HG03442 (cell line): ENCODE measurements around the gene ZBTB7B.
"Not testable (repeated sequence)": the region's sequence is repeated elsewhere in the genome, so short reads cannot be mapped to it uniquely, and the experiment has no call there.

Experiments
- ATAC-seq: cut with Tn5 transposase; IDR thresholded peaks from one replicate; pipeline ENCODE4 v1.9.1; 2021; ENCODE audit warnings: mild to moderate bottlenecking, moderate library complexity; ENCODE audit not compliant: unreplicated experiment

Gene ZBTB7B

DNA sequence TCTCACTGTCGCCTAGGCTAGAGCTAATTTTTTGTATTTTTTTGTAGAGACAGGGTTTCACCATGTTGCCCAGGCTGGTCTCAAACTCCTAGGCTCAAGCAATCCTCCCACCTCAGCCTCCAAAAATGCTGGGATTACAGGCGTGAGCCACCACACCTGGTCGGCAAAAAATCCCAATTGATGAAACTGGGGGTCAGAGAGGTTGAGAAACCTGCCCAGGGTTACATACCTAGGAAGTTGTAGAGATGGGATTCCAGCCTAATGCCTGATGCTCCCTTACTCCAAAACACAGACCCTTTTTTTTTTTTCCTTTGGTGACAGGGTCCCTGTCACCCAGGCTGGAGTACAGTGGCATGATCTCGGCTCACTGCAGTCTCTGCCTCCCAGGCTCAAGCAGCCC, 15.9 kb upstream of the ZBTB7B start:
- not testable (repeated sequence) for ATAC-seq

DNA sequence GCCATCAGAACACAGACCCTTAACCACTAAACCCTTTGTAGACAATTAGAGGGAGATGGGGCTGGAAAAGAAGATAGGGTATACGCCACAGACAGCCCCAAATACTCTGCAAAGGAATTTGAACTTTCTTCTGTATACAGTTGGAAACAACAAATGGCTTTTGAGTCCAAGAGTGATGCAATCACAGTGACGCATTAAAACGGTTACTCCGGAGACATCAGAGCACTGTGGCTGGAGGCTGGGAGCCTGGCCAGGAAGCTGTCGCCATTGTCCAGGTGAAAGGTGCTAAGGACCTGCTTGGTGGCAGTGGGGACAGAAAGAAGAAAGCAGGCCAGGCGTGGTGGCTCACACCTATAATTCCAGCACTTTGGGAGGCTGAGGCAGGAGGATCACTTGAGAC, 15.3 kb upstream of the ZBTB7B start:
- ATAC-seq, result no peak

DNA sequence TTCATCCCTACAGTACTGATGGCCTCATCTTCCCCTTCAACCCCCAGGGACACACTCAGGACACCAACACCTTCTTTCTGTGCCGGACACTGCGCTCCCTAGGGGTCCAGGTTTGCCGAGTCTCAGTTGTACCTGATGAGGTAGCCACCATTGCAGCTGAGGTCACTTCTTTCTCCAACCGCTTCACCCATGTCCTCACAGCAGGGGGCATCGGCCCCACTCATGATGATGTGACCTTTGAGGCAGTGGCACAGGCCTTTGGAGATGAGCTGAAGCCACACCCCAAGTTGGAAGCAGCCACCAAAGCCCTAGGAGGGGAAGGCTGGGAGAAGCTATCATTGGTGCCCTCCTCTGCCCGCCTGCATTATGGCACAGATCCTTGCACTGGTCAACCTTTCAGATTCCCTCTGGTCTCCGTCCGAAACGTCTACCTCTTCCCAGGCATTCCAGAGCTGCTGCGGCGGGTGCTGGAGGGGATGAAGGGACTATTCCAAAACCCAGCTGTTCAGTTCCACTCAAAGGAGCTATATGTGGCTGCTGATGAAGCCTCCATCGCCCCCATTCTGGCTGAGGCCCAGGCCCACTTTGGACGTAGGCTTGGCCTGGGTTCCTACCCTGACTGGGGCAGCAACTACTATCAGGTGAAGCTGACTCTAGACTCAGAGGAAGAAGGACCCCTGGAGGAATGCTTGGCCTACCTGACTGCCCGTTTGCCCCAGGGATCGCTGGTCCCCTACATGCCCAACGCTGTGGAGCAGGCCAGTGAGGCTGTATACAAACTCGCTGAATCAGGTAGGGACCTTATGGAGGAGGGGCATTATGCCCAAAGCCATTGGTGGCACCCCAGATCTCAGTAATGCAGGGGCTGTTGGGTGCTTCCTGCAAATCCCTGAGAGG, 14.3 kb upstream of the ZBTB7B start:
- ATAC-seq, result no peak

DNA sequence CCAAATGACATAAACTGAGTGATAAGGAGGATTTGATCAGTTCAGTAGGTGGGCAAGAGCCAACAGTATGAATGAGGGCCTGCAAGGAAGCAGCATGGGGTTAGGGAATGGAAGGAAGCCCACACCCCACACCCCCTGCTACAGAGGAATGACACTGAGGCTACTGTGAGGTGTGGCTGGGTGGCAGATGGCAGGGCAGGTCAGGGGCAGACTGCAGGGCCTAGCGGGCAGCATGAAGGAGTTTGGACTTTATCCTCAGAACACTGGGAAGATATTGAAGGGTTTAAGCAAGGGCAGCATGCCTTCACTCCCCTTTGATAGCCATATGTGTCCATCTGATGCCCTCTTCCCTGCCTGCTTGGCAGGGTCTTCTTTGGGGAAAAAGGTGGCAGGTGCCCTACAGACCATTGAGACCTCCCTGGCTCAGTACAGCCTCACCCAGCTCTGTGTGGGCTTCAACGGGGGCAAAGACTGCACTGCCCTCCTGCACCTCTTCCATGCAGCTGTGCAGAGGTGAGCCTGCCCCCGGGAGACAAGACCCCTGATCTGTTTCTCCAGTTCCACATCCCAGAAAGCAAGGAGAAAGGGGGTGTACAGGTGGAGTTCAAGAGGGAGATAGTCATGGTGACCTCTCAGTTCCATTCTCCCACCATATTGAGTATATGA, 13.3 kb upstream of the ZBTB7B start:
- ATAC-seq, result no peak

DNA sequence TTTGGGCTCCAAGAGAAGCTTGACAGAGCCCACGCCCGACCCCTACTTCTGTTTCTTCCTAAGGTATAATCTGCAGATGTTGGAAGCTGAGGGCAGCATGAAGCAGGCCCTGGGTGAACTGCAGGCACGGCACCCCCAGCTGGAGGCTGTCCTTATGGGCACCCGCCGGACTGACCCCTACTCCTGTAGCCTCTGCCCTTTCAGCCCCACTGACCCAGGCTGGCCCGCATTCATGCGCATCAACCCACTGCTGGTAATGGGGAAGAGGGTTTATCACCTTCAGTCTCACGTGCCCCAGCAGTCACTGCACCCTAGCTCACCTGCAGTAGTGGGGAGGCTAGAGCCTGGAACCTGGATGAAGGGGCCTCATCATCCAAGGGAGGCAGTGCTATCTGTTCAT, 12.3 kb upstream of the ZBTB7B start:
- ATAC-seq, result no peak

DNA sequence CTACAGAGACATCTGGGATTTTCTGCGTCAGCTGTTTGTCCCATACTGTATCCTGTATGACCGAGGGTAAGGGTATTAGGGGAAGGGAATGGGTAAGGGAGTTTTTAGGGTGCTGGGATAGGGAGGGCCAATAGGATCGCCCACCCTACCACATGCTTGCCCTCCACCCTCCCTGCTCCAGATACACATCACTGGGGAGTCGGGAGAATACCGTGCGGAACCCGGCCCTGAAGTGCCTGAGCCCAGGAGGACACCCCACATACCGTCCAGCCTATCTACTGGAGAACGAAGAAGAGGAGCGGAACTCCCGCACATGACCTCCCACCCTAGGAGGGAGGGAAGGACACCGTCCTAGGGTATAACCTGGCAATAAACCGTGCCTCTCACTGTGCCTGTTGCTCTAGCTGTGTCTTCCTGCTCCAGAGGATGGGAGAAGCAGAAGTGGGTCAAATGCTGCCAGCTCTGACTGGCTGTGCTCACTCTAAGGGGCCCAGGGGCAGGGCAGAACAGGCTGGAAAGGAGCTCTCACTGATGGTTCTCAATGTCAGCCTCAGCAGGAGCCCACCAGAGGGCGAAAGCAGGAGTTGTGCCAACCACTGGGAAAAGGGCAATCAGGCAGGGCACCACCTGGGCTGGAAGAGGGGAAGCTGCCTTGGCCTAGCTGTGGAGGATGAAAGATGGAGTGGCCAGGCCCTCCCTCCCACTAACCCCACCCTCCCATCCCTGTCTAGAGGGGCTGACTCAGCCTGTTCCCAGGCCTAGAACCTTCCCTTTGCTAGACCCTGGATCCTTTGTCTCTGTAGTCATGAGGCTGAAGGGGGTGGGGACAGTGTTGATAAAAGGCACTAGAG, 9.7 kb upstream of the ZBTB7B start:
- ATAC-seq, result no peak

DNA sequence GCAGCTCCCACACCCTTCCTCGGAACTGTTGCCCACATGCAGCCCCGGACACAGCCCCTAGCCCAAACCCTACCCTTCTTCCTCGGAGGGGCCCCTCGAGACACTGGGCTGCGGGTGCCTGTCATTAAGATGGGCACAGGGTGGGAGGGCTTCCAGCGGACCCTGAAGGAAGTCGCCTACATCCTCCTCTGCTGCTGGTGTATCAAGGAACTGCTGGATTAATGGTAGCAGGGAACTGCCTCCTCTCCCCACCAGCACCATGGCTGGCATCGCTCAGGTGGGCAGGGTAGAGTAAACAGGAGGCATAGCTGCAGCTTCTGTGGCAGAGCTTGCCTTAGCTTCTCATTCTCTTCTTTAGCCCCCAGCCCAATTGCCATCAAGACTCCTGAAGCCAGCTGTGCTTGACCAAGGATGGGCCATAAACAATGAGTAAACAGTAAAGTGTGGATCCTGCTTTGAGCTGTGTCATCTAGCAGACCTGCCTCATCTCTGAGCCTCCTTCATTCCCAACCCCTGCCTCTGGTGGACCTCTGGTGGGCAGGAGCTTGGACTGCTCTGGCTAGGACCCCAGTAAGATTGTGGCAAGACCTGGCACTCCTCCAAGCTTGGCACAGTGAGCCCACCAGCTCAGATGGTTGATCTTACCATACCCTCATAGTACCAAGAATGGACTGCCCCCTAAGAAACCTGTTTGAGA, 8.9 kb upstream of the ZBTB7B start, which contains the start of gene LENEP:
LENEP (plus strand) TSS at position 15 of the 697 bp plus-strand sequence; CDS start at position 37, 22 bp downstream.
- ATAC-seq, result no peak

DNA sequence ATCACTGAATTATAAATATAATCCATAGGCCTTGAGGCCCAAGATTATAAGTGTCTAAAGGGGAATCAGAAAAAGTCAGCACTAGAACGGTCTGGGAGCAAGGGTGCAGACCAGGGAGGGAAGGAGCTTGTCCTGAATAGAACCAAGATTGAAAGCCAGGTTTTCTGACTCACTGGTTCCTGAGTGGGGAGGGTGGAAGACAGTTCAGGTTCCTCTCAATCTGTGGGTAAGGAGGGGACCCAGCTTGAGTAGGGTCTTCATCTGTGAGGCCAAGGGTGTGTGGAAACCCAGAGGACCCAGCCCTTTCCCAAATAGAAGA, 8.4 kb upstream of the ZBTB7B start:
- no peak for ATAC-seq

DNA sequence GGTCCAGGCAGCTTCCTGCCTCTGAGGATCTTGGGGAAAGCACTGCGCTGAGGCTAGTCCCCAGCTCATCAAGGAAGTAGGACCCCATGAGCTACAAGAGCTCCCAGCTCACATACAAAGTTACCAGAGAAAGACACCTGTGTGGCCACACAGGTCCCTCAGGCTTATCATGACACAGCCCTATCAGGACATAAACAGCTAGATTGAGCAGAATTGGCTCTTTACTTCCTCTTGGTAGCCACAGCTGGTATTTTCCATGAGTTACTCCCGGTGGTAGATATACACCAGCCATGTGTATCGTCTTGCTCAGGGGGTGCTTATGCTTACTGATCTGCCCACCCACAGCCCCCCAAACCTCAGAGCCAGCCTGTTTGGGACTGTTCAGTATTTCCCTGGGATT, 8.0 kb upstream of the ZBTB7B start:
- no peak for ATAC-seq

DNA sequence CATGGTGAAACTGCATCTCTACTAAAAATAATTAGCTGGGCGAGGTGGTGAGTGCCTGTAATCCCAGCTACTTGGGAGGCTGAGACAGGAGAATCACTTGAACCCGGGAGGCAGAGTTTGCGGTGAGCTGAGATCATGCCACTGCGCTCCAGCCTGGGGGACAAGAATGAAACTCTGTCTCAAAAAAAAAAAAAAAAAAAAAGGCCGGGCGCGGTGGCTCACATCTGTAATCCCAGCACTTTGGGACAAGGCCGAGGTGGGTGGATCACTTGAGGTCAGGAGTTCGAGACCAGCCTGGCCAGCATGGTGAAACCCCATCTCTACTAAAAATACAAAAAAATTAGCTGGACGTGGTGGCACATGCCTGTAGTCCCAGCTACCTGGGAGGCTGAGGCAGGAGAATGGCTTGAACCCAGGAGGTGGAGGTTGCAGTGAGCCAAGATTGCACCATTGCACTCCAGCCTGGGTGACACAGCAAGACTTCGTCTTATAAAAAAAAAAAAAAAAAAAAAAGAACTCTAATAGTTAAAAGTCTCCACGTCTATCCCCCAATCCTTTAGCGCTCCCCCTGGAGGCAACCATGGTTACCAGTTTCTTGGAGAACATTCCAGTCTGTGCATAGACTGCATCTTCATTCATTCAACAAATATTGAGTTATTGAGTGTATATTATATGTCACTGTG, 7.2 kb upstream of the ZBTB7B start:
- not testable (repeated sequence) for ATAC-seq

DNA sequence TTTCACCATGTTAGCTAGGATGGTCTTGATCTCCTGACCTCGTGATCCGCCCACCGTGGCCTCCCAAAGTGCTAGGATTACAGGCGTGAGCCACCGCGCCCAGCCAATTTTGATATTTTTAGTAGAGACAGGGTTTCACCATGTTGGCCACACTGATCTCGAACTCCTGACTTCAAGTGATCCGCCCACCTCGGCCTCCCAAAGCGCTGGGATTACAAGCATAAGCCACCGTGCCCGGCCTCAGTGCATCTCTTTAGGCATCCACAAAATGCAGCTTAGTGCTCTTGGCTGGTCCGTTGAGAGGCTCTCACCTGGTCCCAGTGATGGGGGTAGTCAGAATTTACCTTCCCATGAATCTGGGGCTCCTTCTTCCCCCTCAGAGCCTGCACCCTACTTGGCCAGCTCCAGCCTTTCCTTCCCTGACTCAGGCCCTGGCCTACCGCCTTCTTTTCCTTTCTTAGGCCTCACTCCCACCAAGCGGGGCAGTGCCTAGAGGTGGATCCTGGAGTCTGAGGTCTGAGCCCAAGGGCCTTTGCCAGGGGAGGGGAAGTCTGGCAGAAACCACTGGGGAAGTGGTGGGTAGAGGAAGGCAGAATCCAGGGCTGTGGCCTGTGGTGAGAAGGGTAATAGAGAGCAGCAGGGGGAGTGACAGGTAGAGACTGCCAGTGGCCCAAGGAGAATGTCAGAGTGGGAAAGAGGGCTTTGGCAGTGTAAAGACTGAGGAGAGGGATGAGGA, 5.5 kb upstream of the ZBTB7B start:
- ATAC-seq, result no peak

DNA sequence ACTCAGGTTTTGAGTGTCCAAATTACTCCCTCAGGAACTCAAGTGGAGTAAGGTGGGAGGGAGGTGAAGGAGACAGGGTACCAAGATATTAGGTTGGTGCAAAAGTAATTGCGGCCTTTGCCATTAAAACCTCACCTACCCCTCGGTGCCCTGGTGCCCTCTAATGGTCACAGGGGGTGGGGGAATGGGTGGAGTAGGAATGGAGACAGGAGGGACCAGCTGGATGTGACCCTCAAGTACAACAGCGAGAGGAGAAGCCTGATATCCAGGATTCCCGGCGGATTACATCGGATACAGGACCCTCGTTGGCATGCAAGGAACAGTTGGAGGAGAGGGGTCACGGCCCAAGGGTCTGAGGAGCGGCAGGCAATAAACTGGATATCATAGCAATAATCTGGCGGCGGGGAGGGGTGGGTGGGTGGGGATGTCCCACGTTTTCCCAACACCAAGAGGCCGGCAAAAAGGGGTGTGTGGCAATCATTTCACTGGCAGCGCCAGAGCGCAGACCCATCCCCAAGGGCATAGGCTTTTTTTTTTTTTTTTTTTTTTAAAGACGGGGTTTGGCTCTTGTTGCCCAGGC, 4.3 kb upstream of the ZBTB7B start:
- no peak for ATAC-seq

DNA sequence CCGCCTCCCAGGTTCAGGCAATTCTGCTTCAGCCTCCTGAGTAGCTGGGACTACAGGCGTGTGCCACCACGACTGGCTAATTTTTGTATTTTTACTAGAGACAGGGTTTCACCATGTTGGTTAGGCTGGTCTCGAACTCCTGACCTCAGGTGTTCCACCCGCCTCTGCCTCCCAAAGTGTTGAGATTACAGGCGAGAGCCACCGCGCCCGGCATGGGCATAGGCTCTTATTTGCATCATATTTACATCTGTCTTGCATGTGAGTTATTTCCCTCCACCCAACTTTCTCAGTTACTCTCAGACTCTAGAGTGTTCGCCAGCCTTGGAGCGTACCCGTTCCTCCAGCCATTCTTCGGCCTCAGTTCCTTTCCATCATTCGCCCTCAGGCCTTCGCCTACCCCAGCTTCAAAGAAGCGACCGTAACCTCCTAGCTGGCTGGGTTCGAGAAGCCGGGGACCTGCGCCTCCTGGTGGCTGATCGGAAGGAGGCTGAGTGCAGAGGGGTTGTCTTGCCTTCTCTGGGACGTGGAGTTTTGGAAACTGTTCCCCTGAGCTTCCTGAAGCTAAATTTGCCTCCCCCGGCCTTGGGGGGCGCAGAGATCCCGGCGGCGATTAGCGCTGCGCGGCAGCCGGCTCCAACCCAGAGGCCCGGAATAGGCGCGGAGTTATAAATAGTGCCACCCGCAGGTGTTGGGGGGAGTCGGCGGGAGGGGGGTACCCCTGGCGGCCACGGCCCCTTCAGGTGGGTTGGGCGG, 3.6 kb upstream of the ZBTB7B start:
- no peak for ATAC-seq

DNA sequence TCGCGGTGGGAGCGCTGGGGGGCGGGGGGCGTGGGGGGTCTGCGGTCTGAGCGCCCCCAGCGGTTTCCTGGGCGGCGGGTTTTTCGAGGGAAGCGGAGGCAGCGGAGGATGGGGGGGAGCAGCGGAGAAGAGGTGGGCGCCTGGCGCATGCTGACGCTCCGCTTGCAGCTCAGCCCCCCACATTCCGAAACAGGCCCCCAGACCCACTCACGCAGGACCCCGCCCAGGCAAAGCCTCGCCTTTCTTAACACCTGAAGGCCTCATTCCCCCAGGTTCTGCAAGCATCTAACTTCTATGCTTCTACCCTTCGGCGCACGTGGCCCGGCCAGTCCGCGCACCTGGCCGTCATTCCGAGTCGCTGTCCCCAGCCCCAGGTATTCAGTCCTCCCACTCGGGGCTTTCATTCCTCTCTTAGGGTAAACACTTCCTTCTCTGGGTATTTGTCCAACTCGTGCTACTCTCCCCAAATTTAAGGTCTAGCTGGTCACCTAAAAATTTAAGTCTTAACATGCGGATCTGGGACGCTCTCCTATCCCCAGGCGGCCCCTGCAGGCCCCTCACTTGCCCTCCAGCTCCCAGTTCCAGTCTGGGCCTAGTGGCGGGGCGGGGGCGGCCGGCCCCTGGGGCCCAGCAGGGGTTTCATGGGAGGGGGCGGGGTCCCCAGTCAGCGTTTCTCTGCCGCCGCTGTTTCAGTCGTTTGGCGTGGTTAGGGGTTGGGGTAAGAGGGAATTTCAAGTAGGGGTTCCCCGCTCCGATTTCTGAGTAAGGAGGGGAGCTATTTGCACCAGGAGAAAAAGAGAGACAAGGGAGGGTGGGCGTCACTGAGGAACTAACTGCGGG, 2.8 kb upstream of the ZBTB7B start:
- no peak for ATAC-seq

DNA sequence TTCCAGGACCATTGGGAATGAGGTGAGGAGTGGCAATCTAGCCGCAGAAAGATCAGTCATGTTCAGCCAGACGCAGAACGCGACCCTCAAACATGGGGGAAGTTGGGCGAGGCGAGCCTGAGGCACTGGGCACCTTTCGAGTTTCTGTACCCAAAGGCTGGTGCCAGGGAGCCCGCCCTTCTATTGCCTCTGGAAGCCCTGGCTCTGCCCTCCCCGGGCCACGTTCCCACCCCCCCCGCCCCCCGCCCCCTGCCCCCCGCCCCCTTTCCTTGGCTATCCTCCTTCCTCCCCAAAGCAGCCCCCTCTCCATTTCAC, 2.2 kb upstream of the ZBTB7B start:
- no peak for ATAC-seq

DNA sequence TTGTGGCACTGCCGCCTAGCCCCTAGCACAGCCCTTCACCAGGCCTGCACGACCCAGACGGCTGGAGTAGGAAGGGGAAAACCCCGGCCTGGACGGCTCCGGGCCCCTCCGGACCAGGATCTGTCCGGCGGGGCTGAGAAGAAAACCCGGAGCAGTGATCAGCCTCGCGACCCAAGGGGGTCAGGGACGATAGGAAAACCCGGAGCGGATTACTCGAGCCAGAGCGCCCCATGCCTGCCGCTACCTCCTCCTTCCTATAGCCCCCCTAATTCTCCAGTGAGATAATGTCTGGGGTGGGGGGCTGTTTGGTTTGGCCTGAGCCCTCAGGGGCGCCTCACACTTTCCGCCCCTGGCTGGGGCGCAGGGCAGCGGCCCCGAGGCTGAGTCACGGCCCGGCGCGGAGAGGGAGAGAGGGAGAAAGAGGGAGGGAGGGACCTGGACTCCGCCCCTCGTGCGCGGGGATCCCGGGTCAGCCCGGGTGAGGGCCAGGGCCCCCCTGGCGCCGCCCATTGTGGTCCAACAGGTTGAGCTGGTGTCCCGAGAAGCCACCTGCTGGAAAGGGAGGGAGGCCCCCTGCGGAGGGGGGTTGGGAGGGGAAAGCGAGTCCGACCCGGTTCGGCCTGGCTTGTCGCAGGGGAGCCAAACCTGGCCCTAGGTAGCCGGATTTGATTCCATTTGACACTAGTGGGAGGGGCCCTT, 1.7 kb upstream of the ZBTB7B start:
- ATAC-seq, result peak; percentile 35

DNA sequence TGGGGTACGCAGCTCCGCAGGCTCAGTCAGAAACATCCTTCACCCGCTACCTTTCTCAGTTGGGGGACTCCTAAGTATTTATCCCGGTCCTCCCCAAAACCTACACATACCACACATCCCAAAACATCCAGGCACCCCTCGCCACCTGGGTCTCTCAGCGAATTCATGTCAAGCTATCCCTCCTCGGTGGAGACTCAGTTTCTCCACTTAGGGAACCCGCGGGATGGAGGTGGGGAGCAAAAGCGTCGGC, 1.3 kb upstream of the ZBTB7B start:
- ATAC-seq, result no peak
